ENCODE measurements around the gene ANKRD50. TPM values are rescaled to one million over a fixed set of nuclear protein-coding genes. Genes with fewer than 3 reads are reported as not detected.

The ANKRD50 gene
- total RNA-seq, 1 experiment from 2014 or later: 17.2 TPM

DNA sequence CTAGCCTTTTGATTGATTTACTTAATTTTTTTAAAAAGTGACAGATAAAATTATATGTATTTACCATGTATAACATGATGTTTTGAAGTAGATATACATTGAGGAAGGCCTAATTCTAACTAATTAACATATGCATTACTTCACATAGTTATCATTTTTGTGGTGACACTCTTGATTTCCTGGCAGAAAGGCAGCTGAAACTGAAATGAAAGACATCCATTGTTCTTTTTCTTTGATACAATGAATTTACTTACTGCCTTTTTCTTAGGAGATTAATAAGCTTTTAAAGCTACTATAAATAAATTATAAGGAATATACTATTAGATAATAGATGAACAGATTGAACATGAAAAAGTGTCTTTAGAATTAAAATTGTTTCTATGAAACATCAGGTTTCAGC lies 26.7 kb downstream of the ANKRD50 start:
- Histone ChIP-seq H3K27ac (no peak overlapping the region), H3K36me3 (ENCODE audit: low read depth) (no peaks in the 10 kb centered on the region), H3K9me3 (ENCODE audit: insufficient read depth, low read depth) (no peaks in the 10 kb centered on the region), H3K27me3 (ENCODE audit: insufficient read depth, low read depth) (no peaks in the 10 kb centered on the region), H3K4me3 (no peak overlapping the region), H3K4me1 (replicated peaks; ENCODE audit: insufficient read depth) (no peaks in the 10 kb centered on the region), H4K20me1 (ENCODE audit: insufficient read depth) (no peaks in the 10 kb centered on the region), H3F3A (ENCODE audit: insufficient read depth, low read depth) (no peaks in the 10 kb centered on the region), H2AFZ (no peak overlapping the region), H3K79me2 (ENCODE audit: low read depth) (no peaks in the 10 kb centered on the region), H3K9me2 (ENCODE audit: insufficient read depth) (no peaks in the 10 kb centered on the region), H3K4me2 (no peak overlapping the region)
- ChIA-PET CTCF (no interaction called here), POLR2A (ENCODE audit: unreplicated experiment) (no interaction called here)
- intact Hi-C loops (cut with micrococcal nuclease; ENCODE audit: unreplicated experiment): no loop called here
- TF ChIP-seq, protein P1, sequence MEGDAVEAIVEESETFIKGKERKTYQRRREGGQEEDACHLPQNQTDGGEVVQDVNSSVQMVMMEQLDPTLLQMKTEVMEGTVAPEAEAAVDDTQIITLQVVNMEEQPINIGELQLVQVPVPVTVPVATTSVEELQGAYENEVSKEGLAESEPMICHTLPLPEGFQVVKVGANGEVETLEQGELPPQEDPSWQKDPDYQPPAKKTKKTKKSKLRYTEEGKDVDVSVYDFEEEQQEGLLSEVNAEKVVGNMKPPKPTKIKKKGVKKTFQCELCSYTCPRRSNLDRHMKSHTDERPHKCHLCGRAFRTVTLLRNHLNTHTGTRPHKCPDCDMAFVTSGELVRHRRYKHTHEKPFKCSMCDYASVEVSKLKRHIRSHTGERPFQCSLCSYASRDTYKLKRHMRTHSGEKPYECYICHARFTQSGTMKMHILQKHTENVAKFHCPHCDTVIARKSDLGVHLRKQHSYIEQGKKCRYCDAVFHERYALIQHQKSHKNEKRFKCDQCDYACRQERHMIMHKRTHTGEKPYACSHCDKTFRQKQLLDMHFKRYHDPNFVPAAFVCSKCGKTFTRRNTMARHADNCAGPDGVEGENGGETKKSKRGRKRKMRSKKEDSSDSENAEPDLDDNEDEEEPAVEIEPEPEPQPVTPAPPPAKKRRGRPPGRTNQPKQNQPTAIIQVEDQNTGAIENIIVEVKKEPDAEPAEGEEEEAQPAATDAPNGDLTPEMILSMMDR (conservative IDR thresholded peaks at IDR 0.05): no peak
- no peak for TF ChIP-seq EZH2 (IDR thresholded peaks at IDR 0.05; ENCODE audit: low read depth)
- DNase-seq: no peak
- no TSS peak for BruUV-seq (replicated peaks)

DNA sequence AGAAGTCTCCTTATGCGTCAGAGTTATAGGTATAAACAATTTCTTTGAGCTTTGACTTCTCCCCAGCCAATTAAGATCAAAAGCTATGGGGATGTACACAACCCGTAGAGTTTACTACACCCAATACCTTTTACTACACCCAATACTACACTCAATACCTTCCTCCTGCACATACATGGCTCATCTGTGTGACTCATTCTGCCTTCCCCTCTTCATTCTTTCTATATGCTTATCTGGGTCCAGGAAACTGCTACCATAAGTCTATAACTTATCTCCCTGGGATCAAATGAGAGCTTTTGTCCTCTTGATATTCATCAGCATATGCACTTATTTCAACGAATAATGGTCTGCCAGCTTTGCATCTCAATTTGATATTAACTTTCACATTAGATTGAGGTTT lies 28.2 kb downstream of the ANKRD50 start:
- Histone ChIP-seq H3F3A (ENCODE audit: insufficient read depth, low read depth) (no peaks in the 10 kb centered on the region), H3K36me3 (ENCODE audit: low read depth) (no peaks in the 10 kb centered on the region), H3K79me2 (ENCODE audit: low read depth) (no peaks in the 10 kb centered on the region), H3K27me3 (ENCODE audit: insufficient read depth, low read depth) (no peaks in the 10 kb centered on the region), H3K4me3 (no peak overlapping the region), H3K4me2 (no peak overlapping the region), H3K4me1 (replicated peaks; ENCODE audit: insufficient read depth) (no peaks in the 10 kb centered on the region), H3K27ac (no peak overlapping the region), H3K9me3 (ENCODE audit: insufficient read depth, low read depth) (no peaks in the 10 kb centered on the region), H2AFZ (no peak overlapping the region), H3K9me2 (ENCODE audit: insufficient read depth) (no peaks in the 10 kb centered on the region), H4K20me1 (ENCODE audit: insufficient read depth) (no peaks in the 10 kb centered on the region)
- ChIA-PET CTCF (no interaction called here), POLR2A (ENCODE audit: unreplicated experiment) (interaction anchor here (0.7 kb wide), 2 partner anchors 20 to 182 kb away, joined by 3 read pairs; no protein-coding TSS in a partner anchor)
- DNase-seq: no peak
- TF ChIP-seq, protein P1 (conservative IDR thresholded peaks at IDR 0.05): no peak
- TF ChIP-seq EZH2 (IDR thresholded peaks at IDR 0.05; ENCODE audit: low read depth): no peak
- no TSS peak for BruUV-seq (replicated peaks)
- intact Hi-C loops (cut with micrococcal nuclease; ENCODE audit: unreplicated experiment): no loop called here

DNA sequence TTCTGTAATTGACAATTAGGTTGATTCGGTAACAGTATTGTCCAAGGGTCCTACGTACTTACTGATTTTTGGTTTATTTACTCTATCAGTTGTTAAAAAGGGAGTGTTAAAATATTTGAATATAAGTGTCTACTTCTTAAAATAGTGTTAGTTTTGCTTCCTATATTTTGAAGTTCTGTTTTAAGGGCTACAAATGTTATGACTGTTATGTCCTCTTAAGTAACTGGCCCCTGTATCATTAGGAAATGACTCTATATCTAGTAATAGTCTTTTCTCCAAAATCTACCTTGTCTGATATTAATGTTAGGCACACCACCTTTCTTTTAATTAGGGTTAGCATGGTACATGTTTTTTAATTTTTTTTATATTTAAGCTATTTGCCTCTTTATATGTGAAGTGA lies 30.1 kb downstream of the ANKRD50 start:
- Histone ChIP-seq H3K9me2 (ENCODE audit: insufficient read depth) (no peaks in the 10 kb centered on the region), H4K20me1 (ENCODE audit: insufficient read depth) (no peaks in the 10 kb centered on the region), H3K9me3 (ENCODE audit: insufficient read depth, low read depth) (no peaks in the 10 kb centered on the region), H3K27me3 (ENCODE audit: insufficient read depth, low read depth) (no peaks in the 10 kb centered on the region), H2AFZ (no peak overlapping the region), H3K4me3 (no peak overlapping the region), H3K4me1 (replicated peaks; ENCODE audit: insufficient read depth) (no peaks in the 10 kb centered on the region), H3K4me2 (no peak overlapping the region), H3K27ac (no peak overlapping the region), H3K36me3 (ENCODE audit: low read depth) (no peaks in the 10 kb centered on the region), H3F3A (ENCODE audit: insufficient read depth, low read depth) (no peaks in the 10 kb centered on the region), H3K79me2 (ENCODE audit: low read depth) (no peaks in the 10 kb centered on the region)
- TF ChIP-seq EZH2 (IDR thresholded peaks at IDR 0.05; ENCODE audit: low read depth): no peak
- TF ChIP-seq, protein P1 (conservative IDR thresholded peaks at IDR 0.05): no peak
- no peak for DNase-seq
- ChIA-PET CTCF (no interaction called here), POLR2A (ENCODE audit: unreplicated experiment) (interaction anchor here (0.6 kb wide), 1 partner anchor 192 kb away, joined by 3 read pairs; no protein-coding TSS in a partner anchor)
- intact Hi-C loops (cut with micrococcal nuclease; ENCODE audit: unreplicated experiment): no loop called here
- BruUV-seq (replicated peaks): no TSS peak

Data from PC-9 (cell line).